Osteoblast (primary cell): Measurements from ENCODE around the gene CCNL2. TPM values are rescaled to one million over a fixed set of nuclear protein-coding genes. Genes with fewer than 3 reads are reported as not detected.

ENCODE experiments used
- DNase-seq: peaks from one replicate; pipeline ENCODE4 v3.0.0; 2011; ENCODE audit warnings: low spot score, mixed read lengths; ENCODE audit not compliant: insufficient read length; ENCODE audit errors: missing footprints
- H2AFZ ChIP-seq: 2 replicates; pipeline ENCODE4 v1.6.0; 2011; ENCODE audit warnings: mild to moderate bottlenecking, low read length
- H3K27ac ChIP-seq: 2 replicates; pipeline ENCODE4 v1.5.1; 2011; ENCODE audit warnings: mild to moderate bottlenecking, low read depth, low read length, moderate library complexity
- H3K27me3 ChIP-seq: 2 replicates; pipeline ENCODE4 v1.6.0; 2012; ENCODE audit warnings: mild to moderate bottlenecking, control low read depth, inconsistent platforms, low read length, moderate library complexity; ENCODE audit not compliant: insufficient read depth
- H3K36me3 ChIP-seq: 2 replicates; pipeline ENCODE4 v1.5.1; 2011; ENCODE audit warnings: mild to moderate bottlenecking, low read length, control low read depth, moderate library complexity; ENCODE audit not compliant: insufficient read depth
- H3K4me1 ChIP-seq: 2 replicates; pipeline ENCODE4 v1.5.1; 2011; ENCODE audit warnings: mild to moderate bottlenecking, low read length, control low read depth, moderate library complexity; ENCODE audit not compliant: insufficient read depth
- H3K4me2 ChIP-seq: 2 replicates; pipeline ENCODE4 v1.6.0; 2011; ENCODE audit warnings: mild to moderate bottlenecking, low read length; ENCODE audit not compliant: insufficient read depth
- H3K4me3 ChIP-seq: fragments of 200-600 bp; sonication (generic); 3 replicates; pipeline ENCODE4 v1.5.1; 2012; ENCODE audit warnings: mild to moderate bottlenecking, low read length, inconsistent platforms; ENCODE audit not compliant: insufficient read depth
- H3K79me2 ChIP-seq: 2 replicates; pipeline ENCODE4 v1.6.0; 2012; ENCODE audit warnings: mild to moderate bottlenecking, low read length, control low read depth, inconsistent platforms; ENCODE audit not compliant: insufficient read depth
- H3K9me3 ChIP-seq: 2 replicates; pipeline ENCODE4 v1.5.1; 2011; ENCODE audit warnings: low read depth, low read length, control low read depth
- H4K20me1 ChIP-seq: 2 replicates; pipeline ENCODE4 v1.6.0; 2012; ENCODE audit warnings: mild to moderate bottlenecking, low read length, control low read depth; ENCODE audit not compliant: insufficient read depth
- total RNA-seq: library from RNA; depleted of rRNA; stranded (reverse); fragments of >200 nt; gene quantifications from 2 replicates; pipeline ENCODE4 v1.2.3, GENCODE V29; 2012
- TF ChIP-seq, protein P1 (sequence below): IDR thresholded peaks from 2 replicates; pipeline ENCODE4 v1.5.1; 2011; ENCODE audit warnings: mild to moderate bottlenecking, low read depth, low read length, moderate library complexity; ENCODE audit errors: extremely low read depth

CCNL2 gene
- total RNA-seq, 1 donor, result 138 TPM

DNA sequence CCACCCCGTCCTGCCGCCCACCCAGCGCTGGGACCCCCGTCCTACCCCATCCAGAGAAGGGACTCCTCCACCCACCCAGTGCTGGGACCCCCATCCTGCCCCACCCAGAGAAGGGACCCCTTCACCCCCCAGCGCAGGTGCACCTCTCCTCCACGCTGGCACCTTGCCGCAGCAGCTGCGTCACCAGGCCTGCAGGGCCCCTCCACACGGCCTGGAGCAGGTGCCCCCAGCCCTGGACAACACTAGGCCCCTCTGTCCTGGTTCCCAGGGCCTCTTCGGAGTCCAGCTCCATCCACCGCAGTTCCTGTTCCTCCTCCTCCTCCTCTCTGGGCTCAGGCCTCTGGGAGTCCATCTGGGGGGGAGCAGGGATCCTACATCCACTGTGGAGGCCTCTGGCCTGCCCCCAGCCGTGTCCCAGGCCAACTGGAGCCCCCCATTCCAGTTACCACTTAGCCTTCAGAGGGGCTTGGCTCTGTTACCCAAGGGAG is 21.6 kb upstream of the CCNL2 start:
- Histone ChIP-seq H3K4me1 (peaks cover 7% of the 10 kb centered on the region), H3K36me3 (no peaks in the 10 kb centered on the region), H3K79me2 (no peaks in the 10 kb centered on the region), H3K27ac (no peak overlapping the region), H3K4me2 (no peak overlapping the region), H2AFZ (no peak overlapping the region), H4K20me1 (no peaks in the 10 kb centered on the region), H3K27me3 (no peaks in the 10 kb centered on the region), H3K9me3 (no peaks in the 10 kb centered on the region), H3K4me3 (no peak overlapping the region)
- TF ChIP-seq, protein P1, sequence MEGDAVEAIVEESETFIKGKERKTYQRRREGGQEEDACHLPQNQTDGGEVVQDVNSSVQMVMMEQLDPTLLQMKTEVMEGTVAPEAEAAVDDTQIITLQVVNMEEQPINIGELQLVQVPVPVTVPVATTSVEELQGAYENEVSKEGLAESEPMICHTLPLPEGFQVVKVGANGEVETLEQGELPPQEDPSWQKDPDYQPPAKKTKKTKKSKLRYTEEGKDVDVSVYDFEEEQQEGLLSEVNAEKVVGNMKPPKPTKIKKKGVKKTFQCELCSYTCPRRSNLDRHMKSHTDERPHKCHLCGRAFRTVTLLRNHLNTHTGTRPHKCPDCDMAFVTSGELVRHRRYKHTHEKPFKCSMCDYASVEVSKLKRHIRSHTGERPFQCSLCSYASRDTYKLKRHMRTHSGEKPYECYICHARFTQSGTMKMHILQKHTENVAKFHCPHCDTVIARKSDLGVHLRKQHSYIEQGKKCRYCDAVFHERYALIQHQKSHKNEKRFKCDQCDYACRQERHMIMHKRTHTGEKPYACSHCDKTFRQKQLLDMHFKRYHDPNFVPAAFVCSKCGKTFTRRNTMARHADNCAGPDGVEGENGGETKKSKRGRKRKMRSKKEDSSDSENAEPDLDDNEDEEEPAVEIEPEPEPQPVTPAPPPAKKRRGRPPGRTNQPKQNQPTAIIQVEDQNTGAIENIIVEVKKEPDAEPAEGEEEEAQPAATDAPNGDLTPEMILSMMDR, result no peak
- peak; percentile 89 for DNase-seq

DNA sequence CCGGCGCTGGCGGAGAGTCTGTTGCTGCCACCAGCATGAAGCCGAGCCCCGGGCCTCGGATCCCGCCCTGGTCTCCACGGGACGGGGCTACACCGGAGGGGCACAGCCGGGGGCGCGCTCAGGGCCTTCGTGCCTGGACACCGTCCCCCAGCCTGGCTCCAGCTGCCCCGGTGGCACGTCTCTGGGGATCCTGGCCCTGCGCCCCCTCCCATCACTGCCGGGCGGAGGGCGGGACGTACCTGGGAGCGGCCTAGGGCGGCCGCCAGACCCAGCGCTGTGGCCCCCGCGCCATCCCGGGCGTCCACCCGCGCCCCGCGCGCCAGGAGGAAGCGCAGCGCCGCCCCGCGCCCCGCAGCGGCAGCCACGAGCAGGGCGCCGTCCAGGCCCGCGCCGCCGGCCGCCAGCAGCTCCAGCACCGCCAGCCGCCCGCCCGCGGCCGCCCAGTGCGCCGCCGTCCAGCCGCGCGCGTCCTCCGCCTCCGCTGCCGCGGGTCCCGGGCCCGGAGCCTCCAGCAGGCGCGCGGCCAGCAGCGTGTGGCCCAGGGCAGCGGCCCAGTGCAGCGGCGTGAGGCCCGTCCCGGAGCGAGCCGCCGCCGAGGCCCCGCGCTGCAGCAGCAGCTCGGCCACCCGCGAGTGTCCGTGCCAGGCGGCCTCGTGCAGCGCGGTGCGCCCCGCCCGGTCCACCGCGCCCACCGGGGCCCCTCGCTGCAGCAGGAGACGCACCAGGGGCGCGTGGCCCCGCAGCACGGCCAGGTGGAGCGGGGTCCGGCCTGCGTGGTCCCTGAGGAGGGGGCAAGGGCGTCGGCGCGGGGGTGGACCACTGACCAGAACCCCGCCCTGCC is 20.9 kb upstream of the CCNL2 start:
- no peak overlapping the region for H3K27ac ChIP-seq
- peak overlapping the region; percentile 68 for H3K4me2 ChIP-seq
- H3K79me2 ChIP-seq, result no peaks in the 10 kb centered on the region
- H3K9me3 ChIP-seq, result no peaks in the 10 kb centered on the region
- TF ChIP-seq, protein P1, result no peak
- DNase-seq, result peak; percentile 96
- H3K4me3 ChIP-seq, result peak overlapping the region; percentile 61
- H3K36me3 ChIP-seq, result no peaks in the 10 kb centered on the region
- no peaks in the 10 kb centered on the region for H3K27me3 ChIP-seq
- no peaks in the 10 kb centered on the region for H4K20me1 ChIP-seq
- peak overlapping the region; percentile 68 for H2AFZ ChIP-seq
- H3K4me1 ChIP-seq, result peaks cover 7% of the 10 kb centered on the region

DNA sequence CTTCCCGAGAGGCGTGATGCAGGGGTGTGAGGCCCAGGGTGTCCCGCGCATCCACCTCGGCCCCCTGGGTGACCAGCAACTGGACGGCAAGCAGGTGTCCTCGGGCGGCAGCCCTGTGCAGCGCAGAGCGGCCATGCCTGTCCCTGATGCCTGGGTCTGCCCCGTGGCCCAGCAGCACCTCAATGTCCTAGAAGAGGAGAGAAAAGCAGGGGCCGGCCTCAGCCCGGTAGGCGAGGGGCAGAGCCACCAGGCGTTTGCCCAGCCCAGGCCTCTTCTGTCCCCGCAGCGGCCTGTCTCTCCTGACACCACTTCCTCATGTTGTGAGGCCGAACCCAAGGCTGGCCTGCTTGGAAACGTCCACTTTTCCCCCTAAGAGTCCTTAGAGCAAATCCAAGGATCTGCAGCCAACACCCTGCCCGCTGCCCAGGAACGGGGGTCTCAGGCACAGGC is 20.3 kb upstream of the CCNL2 start:
- Histone ChIP-seq H3K4me3 (peak overlapping the region; percentile 61), H3K9me3 (no peaks in the 10 kb centered on the region), H3K36me3 (no peaks in the 10 kb centered on the region), H3K27me3 (no peaks in the 10 kb centered on the region), H3K27ac (no peak overlapping the region), H3K4me1 (peaks cover 7% of the 10 kb centered on the region), H4K20me1 (no peaks in the 10 kb centered on the region), H3K79me2 (no peaks in the 10 kb centered on the region), H2AFZ (peak overlapping the region; percentile 68), H3K4me2 (peak overlapping the region; percentile 68)
- TF ChIP-seq, protein P1, result no peak
- peak; percentile 78 for DNase-seq
